ENCODE data around the gene MORN1. TPM values are rescaled to one million over a fixed set of nuclear protein-coding genes. Genes with fewer than 3 reads are reported as not detected.

MORN1 gene
- total RNA-seq, 1 donor from 2014 or later: 19.0 TPM

DNA sequence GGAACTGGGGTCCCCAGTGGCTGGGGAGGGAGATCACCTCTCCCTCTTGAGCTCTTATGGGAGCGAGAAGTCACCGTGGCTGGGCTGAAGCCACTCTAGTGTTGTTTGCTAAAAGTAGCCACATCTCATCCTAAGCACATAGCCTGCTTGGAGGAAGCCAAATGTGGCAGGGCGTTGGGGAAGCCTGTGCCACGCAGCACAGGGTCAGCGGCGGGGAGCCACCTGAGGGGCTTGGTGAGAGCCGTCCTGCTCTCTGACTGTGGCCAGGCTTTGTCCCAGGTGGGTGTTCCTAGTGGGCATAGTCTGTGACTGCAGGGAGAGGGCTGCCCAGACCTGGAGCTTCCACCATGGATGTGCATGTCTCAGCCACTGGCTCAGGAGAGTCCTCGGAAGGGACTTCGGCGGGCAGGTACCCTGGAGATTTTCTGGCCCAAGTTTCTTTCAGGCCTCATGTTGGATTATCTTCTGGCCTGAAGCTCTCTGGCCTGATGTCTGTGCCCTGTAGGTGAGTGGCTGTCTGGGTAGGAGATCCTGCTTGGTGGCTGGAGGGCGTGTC is 38.9 kb downstream of the MORN1 start:
- no peak for DNase-seq (ENCODE audit: low spot score)

DNA sequence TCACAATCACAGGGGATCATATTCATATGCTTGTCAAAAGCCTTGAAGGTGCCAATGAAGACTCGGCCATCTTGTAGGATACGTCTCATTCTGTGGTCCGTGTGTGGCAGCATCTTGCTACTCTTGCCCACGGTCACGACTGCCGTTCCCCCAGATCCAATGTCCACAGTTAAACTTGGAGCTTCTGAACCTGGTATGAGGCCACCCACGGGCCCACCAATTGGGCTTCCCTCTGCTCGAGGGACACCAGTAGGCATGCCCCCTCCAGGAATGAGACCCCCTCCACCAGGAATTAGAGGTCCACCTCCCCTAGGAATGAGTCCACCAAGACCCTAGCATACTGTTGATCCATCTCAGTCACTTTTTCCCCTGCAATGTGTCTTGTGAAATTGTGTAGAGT is 39.6 kb downstream of the MORN1 start:
- no peak for DNase-seq (ENCODE audit: low spot score)

DNA sequence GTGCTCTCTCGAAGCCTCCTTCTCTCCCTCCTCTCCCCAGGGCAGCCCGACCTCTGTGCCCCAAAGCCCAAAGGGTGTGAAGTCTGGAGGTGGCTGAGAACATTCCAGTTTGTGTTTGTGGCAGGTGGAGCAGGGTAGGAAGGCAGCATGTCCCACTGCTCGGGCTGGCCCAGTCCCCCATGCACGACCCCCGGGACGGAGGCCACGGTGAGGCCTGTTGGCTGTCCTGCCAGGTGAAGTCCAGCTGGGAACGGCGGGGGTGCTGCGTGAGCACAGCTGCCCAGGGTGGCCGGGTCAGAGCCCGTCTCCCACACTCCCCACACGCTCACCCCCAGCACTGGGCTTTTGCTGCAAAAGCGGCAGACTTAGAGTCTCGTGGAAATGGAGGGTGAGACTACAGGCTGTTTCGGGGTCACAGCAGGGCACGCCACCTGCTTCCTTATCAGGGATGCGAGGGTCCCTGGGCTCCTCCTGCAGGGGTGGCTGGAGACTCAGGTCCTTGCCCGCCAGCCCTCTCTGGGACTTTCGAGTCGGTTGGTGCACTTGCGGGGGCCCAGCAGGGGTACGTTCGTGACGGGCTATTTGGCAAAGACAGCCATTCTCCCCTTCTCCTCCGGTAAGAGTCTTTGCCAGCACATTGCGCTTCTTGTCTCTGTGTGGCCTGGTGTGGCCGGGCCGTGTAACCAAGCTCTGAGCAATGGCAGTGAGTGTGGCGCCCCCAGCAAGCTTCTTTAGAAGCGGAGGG is 40.3 kb downstream of the MORN1 start:
- no peak for DNase-seq (ENCODE audit: low spot score)

GRCh38 chr1:2350501-2350900 is 40.9 kb downstream of the MORN1 start:
- no peak for DNase-seq (ENCODE audit: low spot score)

- no peak for DNase-seq (ENCODE audit: low spot score)
Measured at GRCh38 chr1:2349806-2350205, 41.5 kb downstream of the MORN1 start.

GRCh38 chr1:2348346-2349325 is 42.7 kb downstream of the MORN1 start:
- no peak for DNase-seq (ENCODE audit: low spot score)

- no peak for DNase-seq (ENCODE audit: low spot score)
Measured at GRCh38 chr1:2347896-2348295, 43.5 kb downstream of the MORN1 start.

DNA sequence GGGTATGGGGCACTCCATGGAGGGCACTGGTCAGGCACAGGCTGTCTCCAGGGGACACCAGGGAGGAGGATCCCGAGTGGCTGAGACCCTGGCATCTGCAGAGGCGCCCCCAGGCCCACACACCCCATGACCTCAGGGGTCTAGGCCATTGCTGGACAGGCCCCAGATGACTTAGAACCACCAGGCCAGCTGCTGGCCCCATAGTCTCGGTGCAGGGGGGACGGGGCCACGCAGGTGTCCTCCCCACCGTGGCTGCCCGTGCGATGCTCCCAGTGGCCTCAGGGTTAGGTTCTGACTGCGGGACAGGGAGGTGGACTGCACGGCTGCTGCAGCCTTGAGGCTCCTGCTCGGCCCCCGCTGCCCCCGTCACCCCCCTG is 44.0 kb downstream of the MORN1 start:
- no peak for DNase-seq (ENCODE audit: low spot score)

GRCh38 chr1:2346691-2347408 is 44.5 kb downstream of the MORN1 start:
- DNase-seq (ENCODE audit: low spot score): no peak

GRCh38 chr1:2345297-2346075 is 45.9 kb downstream of the MORN1 start:
- no peak for DNase-seq (ENCODE audit: low spot score)

DNA sequence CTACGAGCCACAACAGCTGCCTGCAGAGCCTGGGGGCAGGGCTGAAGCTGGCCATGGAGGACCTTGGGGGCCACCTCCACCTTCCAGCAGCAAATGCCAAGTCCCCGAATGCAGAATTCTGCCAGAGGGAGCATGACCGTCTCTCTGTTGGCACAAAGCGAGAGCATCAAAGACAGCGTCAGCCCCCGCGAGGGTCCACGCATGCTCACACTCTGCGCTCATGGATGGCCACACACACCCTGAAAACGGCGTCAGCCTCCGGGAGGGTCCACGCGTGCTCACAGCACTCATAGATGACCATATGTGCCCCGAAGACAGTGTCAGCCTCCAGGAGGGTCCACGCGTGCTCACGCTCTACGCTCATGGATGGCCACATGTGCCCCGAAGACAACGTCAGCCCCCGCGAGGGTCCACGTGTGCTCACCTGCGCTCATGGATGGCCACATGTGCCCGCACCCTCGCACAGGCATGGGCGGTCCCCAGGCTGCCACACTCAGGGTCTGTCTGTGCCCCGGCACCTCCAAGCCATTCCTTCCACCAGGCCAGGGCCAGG is 46.5 kb downstream of the MORN1 start:
- DNase-seq (ENCODE audit: low spot score): no peak

DNA sequence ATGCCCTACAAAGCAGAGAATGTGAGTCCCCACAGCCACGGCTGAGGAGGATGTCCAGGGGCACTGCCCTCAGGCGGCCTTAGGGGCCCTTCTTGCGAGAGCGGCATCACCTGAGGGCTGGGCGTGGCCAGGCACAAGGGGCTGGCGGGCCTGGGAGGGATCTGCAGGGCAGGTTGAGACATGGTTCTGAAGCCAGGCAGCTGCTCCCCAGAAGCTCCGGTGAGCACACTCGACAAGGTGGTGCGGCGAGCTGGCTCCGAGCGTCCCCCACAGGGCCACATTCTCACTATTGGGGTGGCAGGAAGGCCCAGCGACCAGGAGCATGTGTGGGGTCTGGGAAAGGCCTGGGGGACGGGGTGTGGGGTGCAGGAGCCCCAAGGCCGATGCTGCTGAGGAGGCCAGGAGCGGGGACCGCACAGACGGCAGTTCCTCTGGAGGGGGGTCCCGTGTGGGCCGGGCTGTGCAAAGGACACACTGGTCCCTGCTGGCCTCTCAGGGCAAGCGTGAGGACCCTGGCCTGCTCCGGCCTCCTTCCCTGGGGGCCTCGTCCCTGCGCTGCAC is 47.2 kb downstream of the MORN1 start:
- DNase-seq (ENCODE audit: low spot score): peak; percentile 83

- DNase-seq (ENCODE audit: low spot score): no peak
Measured at GRCh38 chr1:2343023-2343935, 48.1 kb downstream of the MORN1 start.

DNA sequence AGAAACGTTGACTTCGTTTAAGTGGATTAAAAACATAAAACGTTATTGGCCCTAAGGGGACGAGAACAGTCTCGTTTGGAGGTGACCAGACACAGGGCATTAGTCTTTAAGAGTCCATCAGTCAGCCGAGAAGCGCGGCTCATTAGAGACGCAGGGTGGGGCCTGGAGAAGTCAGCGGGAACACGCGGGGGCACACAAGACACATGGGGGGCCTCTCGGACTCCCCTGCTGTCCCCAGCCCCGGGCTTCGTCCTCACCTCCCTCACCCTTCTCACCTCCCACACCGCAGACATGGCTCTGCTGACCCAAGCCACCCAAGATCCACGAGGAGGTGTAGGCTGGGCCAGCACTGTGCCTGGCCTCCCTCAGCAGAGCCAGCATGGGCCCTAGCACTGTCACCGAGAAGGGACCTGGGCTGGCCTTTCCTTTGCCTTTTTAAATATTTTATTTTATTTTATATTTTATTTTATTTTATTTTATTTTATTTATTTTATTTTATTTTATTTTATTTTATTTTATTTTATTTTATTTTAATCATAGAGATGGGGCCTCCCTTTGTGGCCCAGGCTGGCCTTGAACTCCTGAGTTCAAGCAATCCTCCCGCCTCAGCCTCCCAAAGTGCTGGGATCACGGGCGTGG is 48.9 kb downstream of the MORN1 start:
- no peak for DNase-seq (ENCODE audit: low spot score)

GRCh38 chr1:2341706-2342383 is 49.5 kb downstream of the MORN1 start:
- DNase-seq (ENCODE audit: low spot score): no peak

- no peak for DNase-seq (ENCODE audit: low spot score)
Measured at GRCh38 chr1:2340918-2341254, 50.5 kb downstream of the MORN1 start.

GRCh38 chr1:2340086-2340917 is 51.1 kb downstream of the MORN1 start:
- no peak for DNase-seq (ENCODE audit: low spot score)

Data from ureter (tissue), 1 donor.